G401 (cell line): Measurements from ENCODE around the gene LRTM1. TPM values are rescaled to one million over a fixed set of nuclear protein-coding genes. Genes with fewer than 3 reads are reported as not detected.
A peak's percentile ranks its signal among the peaks of the same experiment; 100 is the strongest.

Source experiments
- DNase-seq: peaks from one replicate; pipeline ENCODE4 v3.0.0-alpha.2; 2015; ENCODE audit warnings: low spot score
- in situ Hi-C: cut with HindIII; loops from 2 replicates; pipeline ENCODE4 v1.10.0; 2016; ENCODE audit warnings: low sequenced_read_pairs, mixed read lengths
- total RNA-seq: library from RNA; depleted of rRNA; stranded (reverse); fragments of >200 nt; shearing (Covaris generic); gene quantifications from 2 replicates; pipeline ENCODE4 v1.2.3, GENCODE V29; 2014; rRNA removed

The LRTM1 gene
- total RNA-seq, result not detected in 2 replicates

DNA sequence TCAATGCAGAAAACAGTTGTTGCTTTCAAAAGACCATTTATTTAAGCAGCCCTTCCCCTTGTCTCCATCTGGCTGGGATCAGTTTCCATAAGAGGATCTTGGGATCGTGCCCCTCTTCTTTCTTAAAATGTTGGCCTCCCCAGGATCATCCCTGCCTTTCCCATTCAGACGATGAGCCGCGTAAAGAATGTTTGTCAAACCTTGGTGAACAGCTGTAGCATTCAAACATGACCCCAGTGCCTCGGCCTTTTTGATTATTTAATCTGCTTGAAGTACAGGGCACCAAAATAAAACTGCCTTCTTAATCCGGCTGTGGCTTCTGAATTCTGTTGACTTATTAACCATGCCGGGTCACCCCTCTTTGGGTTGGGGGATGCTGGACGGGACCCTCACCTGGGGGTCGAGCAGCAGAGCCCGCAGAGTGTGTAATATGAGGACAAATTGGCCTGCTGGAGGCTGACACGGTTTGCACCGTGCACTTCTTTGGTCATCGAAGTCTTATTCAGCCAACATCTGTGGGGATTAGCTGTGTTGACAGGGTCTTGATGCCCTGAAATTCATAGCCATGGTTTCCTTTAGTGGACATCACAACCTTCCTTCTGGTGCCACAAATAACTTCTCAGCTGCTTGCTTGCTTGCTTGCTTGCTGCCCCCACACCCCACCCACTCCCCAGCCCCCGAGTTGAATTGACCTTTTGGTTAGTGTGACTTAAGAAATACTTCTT, at the start of gene LRTM1:
Gene LRTM1 (minus strand): TSS at position 14 of the 725 bp plus-strand sequence. CDS start 148 bp downstream, outside the sequence.
- no peak for DNase-seq
- in situ Hi-C loops, result no loop called here

DNA sequence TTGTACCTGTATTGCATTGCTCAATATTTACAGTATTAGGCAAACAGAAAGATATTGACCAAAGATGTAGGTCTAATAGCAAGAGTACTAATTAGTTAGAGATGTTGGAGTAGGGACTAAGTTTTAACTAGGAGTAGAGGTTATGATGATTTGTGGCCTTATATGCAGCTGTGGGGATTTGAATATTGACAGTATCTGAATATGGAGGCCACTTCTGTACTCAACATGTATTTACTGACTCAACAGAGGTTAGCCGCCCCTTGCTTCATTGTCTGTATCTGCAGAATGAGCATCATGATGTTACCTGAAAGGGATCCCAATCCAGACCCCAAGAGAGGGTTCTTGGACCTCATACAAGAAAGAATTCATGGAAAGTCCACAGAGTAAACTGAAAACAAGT, 49.6 kb upstream of the LRTM1 start:
- no peak for DNase-seq
- in situ Hi-C loops, result no loop called here

DNA sequence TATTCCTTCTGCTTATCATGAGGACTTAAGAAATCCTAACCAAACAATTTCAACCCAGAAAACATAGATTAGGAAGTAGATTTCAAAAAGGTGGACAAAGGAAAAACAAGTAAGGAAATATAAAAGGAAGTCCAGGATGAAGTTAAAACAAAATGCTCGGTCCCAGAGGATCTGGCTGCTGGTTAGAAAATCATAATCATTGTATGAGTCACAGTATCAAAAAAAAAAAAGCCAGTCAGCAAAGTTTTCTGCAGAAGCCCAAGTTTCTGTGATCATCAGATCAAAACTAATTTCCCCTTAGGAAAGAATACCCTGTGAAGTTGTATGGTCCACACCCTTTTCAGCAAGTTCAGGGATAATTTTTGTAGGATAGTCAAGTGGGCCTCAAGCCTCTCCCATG, 43.0 kb upstream of the LRTM1 start:
- DNase-seq, result no peak
- in situ Hi-C loops, result no loop called here

DNA sequence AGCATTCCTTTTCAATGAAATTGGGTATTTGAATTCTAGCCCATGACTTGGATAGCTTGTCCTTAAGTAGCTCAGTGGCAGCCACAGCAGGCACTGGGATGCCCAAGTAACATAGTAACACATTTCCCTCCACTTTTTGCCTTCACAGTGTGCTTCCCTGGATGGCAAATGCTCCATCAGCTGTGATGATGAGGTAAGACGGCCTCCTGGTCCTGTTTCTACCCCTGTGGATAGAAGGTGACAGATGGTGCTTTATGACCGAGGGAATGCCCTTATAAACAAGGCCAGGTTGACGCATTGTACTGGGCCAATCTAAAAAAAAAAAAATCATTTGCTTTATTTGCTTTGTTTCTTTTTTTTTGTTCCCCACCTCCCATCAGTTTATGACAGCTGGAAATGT, 41.8 kb upstream of the LRTM1 start:
- in situ Hi-C loops, result no loop called here

DNA sequence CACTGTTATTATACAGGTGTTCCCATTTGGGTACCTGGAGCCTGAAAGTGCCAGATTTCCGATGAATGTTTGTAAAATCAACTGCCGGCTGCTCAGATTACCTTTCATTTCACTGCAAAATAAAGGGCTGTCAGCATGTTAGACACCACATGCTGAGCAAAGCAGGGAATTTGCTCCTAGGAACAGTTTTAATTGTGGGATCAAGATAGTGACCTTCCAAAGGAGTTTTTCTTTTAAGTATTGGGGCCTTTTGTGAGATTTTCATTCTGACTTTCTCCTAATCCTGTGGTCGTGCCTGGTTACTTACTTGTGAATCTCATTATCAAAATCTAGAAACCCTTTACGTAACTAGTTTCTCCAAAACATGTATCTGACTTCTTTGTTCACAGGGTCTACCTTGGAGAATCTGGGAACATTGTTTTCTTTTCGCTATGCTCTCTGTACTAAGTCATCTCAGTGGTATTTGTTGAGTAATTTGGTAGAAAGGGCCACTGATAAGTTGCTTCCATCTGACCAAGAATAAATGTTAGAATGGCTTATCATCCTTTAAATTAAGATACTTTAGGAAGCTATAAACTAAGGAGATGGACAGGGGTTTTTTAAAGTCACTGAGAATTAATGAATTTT, 40.8 kb upstream of the LRTM1 start:
- DNase-seq, result no peak
- in situ Hi-C loops, result no loop called here

More for the DNA sequence above, 41.8 kb upstream of the LRTM1 start:
- peak; percentile 83 for DNase-seq

DNA sequence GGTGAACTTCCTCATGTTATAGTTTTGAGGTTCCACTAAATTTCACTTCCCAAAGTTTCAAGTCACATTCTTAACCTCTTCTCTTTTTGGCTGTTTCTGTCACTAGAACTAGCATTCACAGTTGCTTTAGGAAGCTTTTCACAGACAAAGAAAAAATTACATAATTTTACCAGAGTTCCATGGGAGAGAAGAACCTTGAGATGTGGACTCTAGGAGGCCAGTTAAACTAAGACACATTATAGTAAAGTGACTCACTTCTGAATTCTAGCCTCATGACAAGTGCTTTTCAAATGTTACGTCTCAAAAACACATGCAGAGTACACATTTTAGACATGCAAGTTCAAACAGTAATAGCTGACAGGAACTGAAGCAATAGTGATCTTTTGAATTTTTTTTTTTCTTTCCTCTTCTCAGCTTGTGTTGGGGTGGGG, 39.9 kb upstream of the LRTM1 start:
- in situ Hi-C loops, result no loop called here
- DNase-seq, result no peak

DNA sequence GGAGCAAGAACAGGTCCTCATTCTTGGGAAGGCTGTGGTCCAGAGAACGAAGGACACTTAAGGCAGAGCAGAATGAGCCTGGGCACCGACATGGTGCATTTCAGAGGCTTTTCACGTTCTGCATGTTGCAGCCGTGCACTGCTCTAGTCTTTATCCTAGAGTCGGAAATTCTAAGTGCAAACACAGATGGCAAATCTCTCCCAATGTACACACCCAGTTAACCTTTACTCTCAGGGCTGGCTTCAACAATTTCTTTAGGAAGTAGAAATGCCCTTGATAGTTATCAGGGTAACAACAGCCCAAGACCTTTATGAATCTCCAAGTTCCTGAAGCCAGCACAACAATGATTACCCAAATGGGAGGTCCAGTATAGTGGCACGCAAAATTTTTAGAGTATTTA, 39.1 kb upstream of the LRTM1 start:
- DNase-seq, result no peak
- in situ Hi-C loops, result no loop called here

DNA sequence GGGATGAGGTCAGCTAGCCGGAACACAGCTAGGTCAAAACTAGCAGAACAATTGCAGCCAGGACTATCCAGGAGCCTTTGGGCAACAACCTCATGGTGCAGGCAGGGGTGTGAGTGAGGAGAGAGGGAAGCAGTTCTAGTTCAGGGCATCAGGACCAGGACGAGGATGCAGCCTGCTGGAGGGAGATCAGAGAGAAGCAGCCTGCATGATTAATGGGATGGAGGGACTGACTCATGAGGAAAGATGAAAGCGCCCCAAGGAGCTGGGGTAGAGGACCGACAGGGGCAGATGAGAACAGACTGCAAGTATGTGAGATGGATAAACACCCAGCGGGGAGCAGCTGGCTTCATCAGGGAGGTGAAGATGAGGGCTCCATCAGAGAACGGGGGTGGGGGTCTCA, 37.9 kb upstream of the LRTM1 start:
- no peak for DNase-seq
- in situ Hi-C loops, result no loop called here

DNA sequence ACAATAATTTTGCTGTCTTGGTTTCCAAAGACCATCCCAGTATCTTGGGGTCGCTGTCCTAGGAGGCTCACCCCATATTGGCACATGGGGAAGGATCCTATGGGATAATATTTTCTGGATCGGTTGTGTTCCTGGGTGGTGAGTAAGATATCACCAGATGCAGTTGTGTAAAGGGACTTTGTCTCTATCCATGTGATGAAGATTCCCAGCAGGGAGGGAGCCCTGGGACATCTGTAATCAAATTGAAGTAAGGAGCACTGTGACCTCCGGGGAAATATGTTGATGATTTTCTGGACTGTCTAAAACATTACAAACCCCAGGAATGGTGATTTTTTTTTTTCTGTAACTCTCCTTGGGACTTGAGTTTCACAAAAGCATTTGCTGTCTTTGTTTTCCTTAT, 36.2 kb upstream of the LRTM1 start:
- in situ Hi-C loops, result no loop called here
- DNase-seq, result no peak

DNA sequence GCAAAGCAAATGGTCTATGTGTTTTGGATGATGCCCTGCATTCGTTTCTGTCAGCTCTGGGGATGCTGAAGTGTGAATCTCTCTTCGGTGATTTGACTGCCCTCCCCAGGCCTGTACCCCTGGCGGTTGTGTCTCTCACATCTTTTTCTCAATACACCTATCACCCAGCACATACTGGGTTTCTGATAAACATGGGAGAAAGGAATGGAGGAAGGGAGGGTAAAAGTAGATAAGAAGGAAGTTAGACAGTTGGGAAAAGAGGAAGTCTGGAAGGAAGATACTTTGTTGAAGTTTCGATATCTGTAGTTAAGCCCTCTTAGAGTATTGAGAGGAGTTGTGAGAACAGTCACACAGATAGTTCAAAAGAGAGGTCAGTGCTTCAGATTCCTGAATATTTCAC, 35.8 kb upstream of the LRTM1 start:
- DNase-seq, result no peak
- in situ Hi-C loops, result no loop called here

DNA sequence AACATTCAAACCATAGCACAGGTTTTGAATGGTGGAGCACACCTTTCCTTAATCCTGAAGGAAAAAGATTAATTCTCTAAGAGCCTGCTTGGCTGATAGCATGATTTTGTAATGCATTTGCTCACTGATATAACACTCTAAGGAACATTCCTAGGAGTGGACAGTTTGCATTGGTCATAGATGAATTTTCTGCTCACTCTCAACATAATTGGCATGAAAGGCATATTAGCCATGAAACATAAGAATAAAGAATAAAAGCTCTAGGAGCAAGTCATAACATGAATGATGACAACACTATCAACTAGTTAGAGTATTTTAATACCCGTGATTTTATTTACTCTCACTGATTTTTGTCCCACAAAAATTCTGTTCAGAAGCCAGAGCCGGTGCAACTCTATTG, 34.3 kb upstream of the LRTM1 start:
- in situ Hi-C loops, result no loop called here
- DNase-seq, result no peak

DNA sequence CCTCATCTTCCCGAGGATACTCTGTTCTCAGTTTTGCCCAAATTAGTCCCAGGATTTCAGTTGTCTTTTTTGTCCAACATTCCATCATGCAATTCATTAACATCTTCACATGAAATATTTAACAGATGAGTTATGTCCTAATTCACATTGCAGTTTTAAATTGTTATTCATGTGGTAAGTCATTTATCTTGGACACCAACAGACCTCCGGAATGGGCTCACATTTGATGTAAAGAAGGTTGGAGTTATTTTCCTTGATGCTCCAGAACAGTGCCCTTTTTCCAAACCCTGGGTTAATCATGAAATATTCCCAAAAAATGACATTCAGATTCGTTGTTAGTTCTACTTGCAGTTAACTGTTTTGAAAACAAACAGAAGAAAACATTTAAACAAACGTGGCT, 32.8 kb upstream of the LRTM1 start:
- in situ Hi-C loops, result no loop called here

DNA sequence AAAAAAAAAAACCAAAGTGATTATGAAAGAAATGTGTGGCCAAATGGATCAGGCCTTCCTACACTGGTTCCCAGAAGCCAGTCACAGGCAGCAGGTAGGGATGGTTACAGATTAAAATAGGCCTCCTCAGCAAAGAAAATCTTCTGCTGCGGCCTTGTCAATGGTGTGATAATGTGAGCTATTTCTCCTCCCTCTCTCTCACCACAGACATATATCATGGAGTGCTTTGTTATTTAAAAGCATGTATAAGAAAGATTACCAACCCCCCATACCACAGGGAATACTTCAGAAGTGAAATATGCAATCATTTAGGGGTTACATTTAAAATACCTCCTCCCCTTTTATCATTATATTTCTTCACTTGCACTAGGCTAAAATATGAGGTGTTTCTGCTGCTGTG, 32.2 kb upstream of the LRTM1 start:
- DNase-seq, result no peak
- in situ Hi-C loops, result no loop called here

More for the DNA sequence above, 32.8 kb upstream of the LRTM1 start:
- no peak for DNase-seq

DNA sequence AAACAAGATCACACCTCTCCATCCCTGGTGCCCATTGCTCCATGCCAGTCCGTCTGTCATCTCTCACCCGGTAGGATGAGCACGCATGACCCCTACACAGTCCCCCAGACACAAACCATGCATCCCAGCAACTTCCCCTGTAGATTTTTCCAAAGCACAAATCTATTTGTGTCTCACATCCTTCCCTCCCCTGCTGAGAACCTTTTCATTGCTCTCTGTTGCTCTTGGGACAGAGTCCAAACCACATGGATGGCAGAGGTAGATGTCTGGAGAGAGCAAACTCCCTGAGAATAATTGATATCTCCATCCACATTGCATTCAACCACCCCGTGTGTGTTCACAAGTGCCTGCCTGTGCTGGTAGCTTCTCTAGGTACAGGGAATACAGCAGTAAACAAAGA, 29.9 kb upstream of the LRTM1 start:
- in situ Hi-C loops, result no loop called here
- DNase-seq, result no peak

DNA sequence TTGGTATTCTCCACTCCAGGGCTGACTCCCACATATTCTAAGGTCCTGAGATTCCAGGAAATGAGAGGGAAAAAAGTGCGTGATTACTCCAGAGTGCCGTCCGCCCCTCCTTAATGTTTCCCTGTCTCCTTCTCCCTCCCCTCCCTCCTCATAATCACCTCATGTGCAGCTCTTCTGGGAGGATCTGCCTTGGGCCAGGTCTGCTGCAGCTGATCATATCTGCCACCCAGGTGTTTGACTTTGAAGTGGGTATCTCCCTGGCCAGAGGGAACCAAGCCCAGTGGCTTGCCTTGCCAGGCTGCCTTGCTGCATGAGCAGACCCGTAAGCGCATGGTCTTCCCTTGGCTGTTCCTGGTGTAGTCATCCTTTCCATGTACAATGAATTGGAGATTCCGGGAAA, 28.1 kb upstream of the LRTM1 start:
- DNase-seq, result no peak
- in situ Hi-C loops, result no loop called here

DNA sequence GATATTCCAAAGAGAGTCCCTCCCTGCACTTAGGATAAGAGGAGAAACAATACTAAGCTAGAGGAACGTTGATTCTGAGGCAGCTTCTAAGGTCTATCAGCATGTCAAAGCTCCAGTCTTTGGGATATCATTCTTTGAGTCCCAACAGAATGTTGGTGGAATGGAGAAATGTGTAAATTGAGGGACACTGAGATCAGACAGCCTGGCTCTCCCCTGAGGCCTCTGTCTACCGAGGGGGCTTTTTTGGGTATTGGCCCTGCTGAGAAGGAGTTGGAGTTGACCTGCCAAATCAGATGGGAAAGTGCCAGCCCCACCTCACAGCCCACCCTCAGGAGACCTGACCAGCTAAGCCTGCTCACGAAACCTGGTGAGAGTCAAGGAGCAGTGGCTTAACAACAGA, 27.6 kb upstream of the LRTM1 start:
- DNase-seq, result no peak
- in situ Hi-C loops, result no loop called here

DNA sequence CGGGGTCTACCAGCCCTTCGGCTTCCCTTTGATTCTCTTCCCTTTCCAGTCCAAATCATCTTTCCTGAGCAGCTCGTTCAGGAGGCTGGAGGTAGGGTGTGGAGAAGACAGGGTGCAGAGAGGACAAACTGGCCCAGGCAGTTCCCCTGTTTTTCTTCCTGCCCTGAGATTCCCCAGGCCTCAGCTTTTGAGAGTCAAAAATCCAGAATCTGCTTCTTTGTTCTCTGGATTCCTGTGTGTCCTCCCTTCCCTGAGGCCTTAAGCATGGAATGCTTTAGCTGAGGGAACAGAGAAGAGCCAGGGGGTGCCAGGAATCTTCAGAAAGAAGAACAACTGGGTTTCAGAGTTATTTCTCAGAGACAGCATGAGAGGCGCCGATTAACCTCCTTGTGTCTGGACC, 26.7 kb upstream of the LRTM1 start:
- DNase-seq, result no peak

DNA sequence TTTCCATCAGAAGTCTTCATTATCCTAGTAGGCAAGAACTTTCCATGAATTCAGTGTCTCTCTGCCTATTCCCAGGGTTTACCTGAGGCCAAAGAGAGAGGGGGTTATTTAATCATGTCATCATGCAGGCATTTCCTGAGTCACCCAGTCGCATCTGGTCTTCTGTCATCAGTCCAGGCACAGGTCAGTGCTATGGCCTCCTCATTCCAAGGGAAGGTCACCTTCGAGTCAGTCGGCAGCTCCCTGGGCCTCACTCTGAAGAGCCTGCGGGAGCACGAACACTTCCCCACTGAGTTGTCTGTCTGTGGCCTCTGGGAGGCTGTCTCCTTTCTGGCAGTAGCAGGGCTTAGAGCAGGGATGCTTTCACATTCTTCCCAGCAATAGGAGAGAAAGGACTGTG, 26.2 kb upstream of the LRTM1 start:
- in situ Hi-C loops, result no loop called here
- no peak for DNase-seq

More for the DNA sequence above, 26.7 kb upstream of the LRTM1 start:
- in situ Hi-C loops, result no loop called here

DNA sequence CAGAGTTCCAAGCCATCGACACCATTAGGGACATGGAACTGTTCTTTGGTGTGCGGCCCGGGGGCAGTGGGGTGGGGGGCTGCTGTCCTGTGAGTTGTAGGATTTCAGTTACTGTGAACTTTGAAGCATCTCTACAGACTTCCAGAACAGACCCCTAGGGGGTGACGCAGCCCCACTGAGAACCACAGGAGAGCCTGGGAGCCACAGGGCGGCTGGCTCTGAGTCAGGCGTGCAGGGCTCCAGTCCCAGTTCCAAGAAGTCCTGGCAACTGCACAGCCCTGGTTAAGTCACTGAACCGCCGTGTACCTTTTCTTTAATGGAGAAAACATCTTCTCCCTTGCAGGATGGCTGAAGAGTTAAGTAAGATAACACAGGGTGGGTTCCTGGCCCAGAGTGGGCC, 23.5 kb upstream of the LRTM1 start:
- DNase-seq, result peak; percentile 62
- in situ Hi-C loops, result no loop called here

DNA sequence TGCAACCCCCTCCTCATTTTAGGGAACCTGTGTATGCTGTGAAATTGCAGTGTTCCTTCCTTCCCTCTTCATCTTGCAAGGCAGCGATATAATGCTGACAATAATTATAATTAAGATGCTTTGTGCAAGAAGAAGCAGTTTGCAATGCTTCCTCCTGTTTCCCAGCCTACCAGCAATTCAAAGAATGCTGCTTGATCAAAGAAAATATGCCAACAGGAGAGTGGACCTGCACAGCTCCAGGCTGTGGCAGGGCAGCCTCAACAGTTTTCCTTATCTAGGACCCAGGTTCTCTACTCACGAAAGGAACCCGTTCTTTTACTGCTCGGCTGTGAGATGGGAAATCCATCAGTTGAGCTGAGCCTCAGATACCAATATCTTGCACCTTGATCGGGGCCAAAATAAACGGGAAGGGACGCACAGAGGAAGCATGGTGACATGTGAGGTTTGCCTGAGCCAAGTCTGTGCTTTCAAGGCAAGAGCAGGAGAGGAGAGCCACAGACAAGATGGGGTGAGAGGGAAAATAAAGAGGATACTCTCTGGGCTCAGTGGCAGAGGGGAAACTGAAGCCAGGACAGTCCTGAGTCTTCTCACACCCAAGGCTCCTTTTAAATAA, 22.6 kb upstream of the LRTM1 start:
- no peak for DNase-seq
- in situ Hi-C loops, result no loop called here
